Kidney (tissue), 14 donors: Measurements from ENCODE around the gene SPARC. TPM values are rescaled to one million over a fixed set of nuclear protein-coding genes. Genes with fewer than 3 reads are reported as not detected.

Experiments used
- DNase-seq, 5 donors: peaks; one replicate each; pipeline ENCODE4 v3.0.0-alpha.2; 2013 to 2020
- FAIRE-seq: peaks from 2 replicates; lab custom pipeline; 2012; peaks lifted over from hg19 to GRCh38; lab: Jason Lieb, UNC
- H3K27ac ChIP-seq, 2 donors: one replicate each; pipeline ENCODE4 v1.7.0; 2013; ENCODE audit warnings: low read depth in 2 of 2, low read length in 2 of 2, inconsistent platforms in 1 of 2
- H3K27me3 ChIP-seq: one replicate; pipeline ENCODE4 v1.7.1; 2013; ENCODE audit warnings: low read length, inconsistent platforms; ENCODE audit not compliant: control insufficient read depth, insufficient read depth
- H3K36me3 ChIP-seq, 3 donors: one replicate each; pipeline versions ENCODE4 v1.7.0 to v1.7.1; 2013; ENCODE audit warnings: low read length in 3 of 3, control low read depth in 1 of 3, inconsistent platforms in 1 of 3; ENCODE audit not compliant: insufficient read depth in 3 of 3, control insufficient read depth in 2 of 3
- H3K4me1 ChIP-seq, 3 donors: one replicate each; pipeline versions ENCODE4 v1.7.0 to v1.7.1; 2013; ENCODE audit warnings: low read length in 3 of 3, inconsistent platforms in 1 of 3, low read depth in 1 of 3; ENCODE audit not compliant: control insufficient read depth in 2 of 3, insufficient read depth in 2 of 3
- H3K4me3 ChIP-seq, 3 donors: one replicate each; pipeline versions ENCODE4 v1.7.0 to v1.8.1; 2013; ENCODE audit warnings: low read length in 3 of 3, control low read depth in 1 of 3, inconsistent platforms in 1 of 3
- H3K9ac ChIP-seq, 3 donors: one replicate each; pipeline versions ENCODE4 v1.7.0 to v1.7.1; 2013; ENCODE audit warnings: low read length in 3 of 3, control low read depth in 1 of 3, inconsistent platforms in 1 of 3
- H3K9me3 ChIP-seq, 3 donors: one replicate each; pipeline versions ENCODE4 v1.7.0 to v1.7.1; 2013; ENCODE audit warnings: low read length in 3 of 3, control low read depth in 1 of 3, inconsistent platforms in 1 of 3; ENCODE audit not compliant: control insufficient read depth in 2 of 3, insufficient read depth in 1 of 3
- CTCF ChIP-seq: IDR thresholded peaks from 3 replicates; pipeline ENCODE4 v1.5.1; 2012; ENCODE audit warnings: mild to moderate bottlenecking, moderate library complexity, borderline replicate concordance; ENCODE audit not compliant: insufficient read depth; ENCODE audit errors: extremely low read depth
- intact Hi-C: fragments of 100-400 bp; cut with DNase I; formaldehyde crosslinking; loops from one replicate; pipeline ENCODE4 v1.11.1; 2022
- polyA plus RNA-seq: library from polyadenylated mRNA; stranded (reverse); fragments of 350-450 nt; fragmentation: Illumina TruSeq; extraction: RNeasy Lipid Tissue Mini Kit (QIAGEN cat#74804); gene quantifications from one replicate; pipeline ENCODE4 v1.2.3, GENCODE V29; 2014; ENCODE audit warnings: low read depth, low replicate concordance; ENCODE audit not compliant: insufficient read depth
- total RNA-seq: library from RNA; stranded (reverse); fragmentation: NEBNext Ultra II Directional; extraction: Animal tissue kit (Norgen Biotek cat#: 25700); gene quantifications from one replicate; pipeline ENCODE4 v1.2.1, GENCODE V29; 2021
- donor health status: control.
- donor health status: control.
- donor health status: control.
- donor health status: control.
- donor health status: control.
- donor health status: DM: yes; HTN: yes; CAD: no.
- donor health status: Normal renal cell carcinoma (clear cell type).

The SPARC gene
- total and polyA plus RNA-seq, 2 donors from 2014 or later = 581 to 637 TPM

GRCh38 chr5:151633892-151634291 lies 52.8 kb downstream of the SPARC start:
- no peak for DNase-seq
- no peak for FAIRE-seq
- Histone ChIP-seq H3K9ac (no peak overlapping the region), H3K27me3 (no peaks in the 10 kb centered on the region), H3K4me3 (no peak overlapping the region), H3K36me3 (no peaks in the 10 kb centered on the region), H3K27ac (no peak overlapping the region), H3K4me1 (peaks cover 0 to 2% (median 0%) of the 10 kb centered on the region in 3 donors), H3K9me3 (no peaks in the 10 kb centered on the region)
- TF ChIP-seq CTCF = no peak
- intact Hi-C loops = no loop called here

GRCh38 chr5:151632941-151633340 lies 53.8 kb downstream of the SPARC start:
- H3K27ac ChIP-seq = no peak overlapping the region

GRCh38 chr5:151632524-151632923 lies 54.2 kb downstream of the SPARC start:
- H3K9ac ChIP-seq = no peak overlapping the region
- no peak for FAIRE-seq
- no peak overlapping the region for H3K27ac ChIP-seq
- no peaks in the 10 kb centered on the region for H3K27me3 ChIP-seq
- intact Hi-C loops = no loop called here
- no peaks in the 10 kb centered on the region for H3K36me3 ChIP-seq
- DNase-seq = peak in 2 of 5 donors; percentile 19 to 26
- TF ChIP-seq CTCF = no peak
- no peak overlapping the region for H3K4me3 ChIP-seq
- peaks cover 0 to 2% (median 0%) of the 10 kb centered on the region in 3 donors for H3K4me1 ChIP-seq
- H3K9me3 ChIP-seq = no peaks in the 10 kb centered on the region

More at GRCh38 chr5:151632941-151633340, 53.8 kb downstream of the SPARC start:
- no peak for DNase-seq
- no peak overlapping the region for H3K4me3 ChIP-seq
- no peak for FAIRE-seq
- intact Hi-C loops = no loop called here
- no peaks in the 10 kb centered on the region for H3K27me3 ChIP-seq
- H3K4me1 ChIP-seq = peaks cover 0 to 2% (median 0%) of the 10 kb centered on the region in 3 donors
- no peaks in the 10 kb centered on the region for H3K9me3 ChIP-seq
- H3K9ac ChIP-seq = no peak overlapping the region
- H3K36me3 ChIP-seq = no peaks in the 10 kb centered on the region
- no peak for TF ChIP-seq CTCF

- H3K9me3 ChIP-seq = no peaks in the 10 kb centered on the region
- H3K4me1 ChIP-seq = peaks cover 0 to 2% (median 0%) of the 10 kb centered on the region in 3 donors
- H3K9ac ChIP-seq = no peak overlapping the region
- DNase-seq (no peak), FAIRE-seq (no peak)
- H3K4me3 ChIP-seq = no peak overlapping the region
- no peaks in the 10 kb centered on the region for H3K27me3 ChIP-seq
- no peaks in the 10 kb centered on the region for H3K36me3 ChIP-seq
- TF ChIP-seq CTCF = no peak
- no peak overlapping the region for H3K27ac ChIP-seq
- intact Hi-C loops = no loop called here
These were observed 54.8 kb downstream of the SPARC start for GRCh38 chr5:151631941-151632340.
